ENCODE results near the gene PSMG3. TPM values are rescaled to one million over a fixed set of nuclear protein-coding genes. Genes with fewer than 3 reads are reported as not detected.

The PSMG3 gene
- total RNA-seq, 4 donors from 2014 or later: 33.0 to 67.5 (median 47.7) TPM

DNA sequence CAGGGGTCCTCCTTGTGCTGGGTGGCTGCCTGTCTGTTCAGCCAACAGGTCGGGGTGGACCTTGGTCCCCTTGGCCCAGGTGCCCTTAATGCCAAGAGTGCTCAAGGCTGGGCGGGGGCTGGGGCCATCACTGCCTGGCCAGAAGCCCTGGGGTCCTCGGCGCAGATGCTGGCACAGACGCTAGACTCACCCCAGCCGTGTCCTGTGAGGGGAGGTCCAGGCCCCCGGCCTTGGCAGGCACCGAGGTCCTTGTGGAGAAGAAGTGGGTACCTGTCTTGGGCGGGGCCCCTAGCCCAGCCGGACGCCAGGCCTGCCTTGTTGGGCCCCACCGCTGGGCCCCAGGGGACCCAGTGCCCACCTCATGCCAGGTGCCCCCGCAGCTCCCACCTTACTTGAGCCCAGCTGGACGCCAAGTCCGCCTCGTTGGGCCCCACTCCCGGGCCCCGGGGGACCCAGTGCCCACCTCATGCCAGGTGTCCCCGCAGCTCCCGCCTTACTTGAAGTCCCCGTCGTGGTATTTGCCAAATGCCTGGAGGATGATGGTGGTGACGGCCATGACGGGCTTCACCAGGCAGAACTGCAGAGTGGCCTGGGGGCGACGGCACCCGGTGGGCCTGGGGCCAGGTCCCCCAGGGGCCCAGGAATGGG is 20.4 kb downstream of the PSMG3 start:
- H3K27ac ChIP-seq: no peak overlapping the region
- H3K36me3 ChIP-seq: peaks cover 0 to 41% (median 0%) of the 10 kb centered on the region in 3 donors
- no peak for DNase-seq
- no peak overlapping the region for H3K4me3 ChIP-seq
- H3K9me3 ChIP-seq: no peaks in the 10 kb centered on the region
- H3K27me3 ChIP-seq: no peaks in the 10 kb centered on the region
- no peak for TF ChIP-seq POLR2A (IDR thresholded peaks at IDR 0.05)
- TF ChIP-seq, protein P1, sequence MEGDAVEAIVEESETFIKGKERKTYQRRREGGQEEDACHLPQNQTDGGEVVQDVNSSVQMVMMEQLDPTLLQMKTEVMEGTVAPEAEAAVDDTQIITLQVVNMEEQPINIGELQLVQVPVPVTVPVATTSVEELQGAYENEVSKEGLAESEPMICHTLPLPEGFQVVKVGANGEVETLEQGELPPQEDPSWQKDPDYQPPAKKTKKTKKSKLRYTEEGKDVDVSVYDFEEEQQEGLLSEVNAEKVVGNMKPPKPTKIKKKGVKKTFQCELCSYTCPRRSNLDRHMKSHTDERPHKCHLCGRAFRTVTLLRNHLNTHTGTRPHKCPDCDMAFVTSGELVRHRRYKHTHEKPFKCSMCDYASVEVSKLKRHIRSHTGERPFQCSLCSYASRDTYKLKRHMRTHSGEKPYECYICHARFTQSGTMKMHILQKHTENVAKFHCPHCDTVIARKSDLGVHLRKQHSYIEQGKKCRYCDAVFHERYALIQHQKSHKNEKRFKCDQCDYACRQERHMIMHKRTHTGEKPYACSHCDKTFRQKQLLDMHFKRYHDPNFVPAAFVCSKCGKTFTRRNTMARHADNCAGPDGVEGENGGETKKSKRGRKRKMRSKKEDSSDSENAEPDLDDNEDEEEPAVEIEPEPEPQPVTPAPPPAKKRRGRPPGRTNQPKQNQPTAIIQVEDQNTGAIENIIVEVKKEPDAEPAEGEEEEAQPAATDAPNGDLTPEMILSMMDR (IDR thresholded peaks at IDR 0.05): no peak
- peaks cover 0 to 5% (median 0%) of the 10 kb centered on the region in 4 donors for H3K4me1 ChIP-seq

DNA sequence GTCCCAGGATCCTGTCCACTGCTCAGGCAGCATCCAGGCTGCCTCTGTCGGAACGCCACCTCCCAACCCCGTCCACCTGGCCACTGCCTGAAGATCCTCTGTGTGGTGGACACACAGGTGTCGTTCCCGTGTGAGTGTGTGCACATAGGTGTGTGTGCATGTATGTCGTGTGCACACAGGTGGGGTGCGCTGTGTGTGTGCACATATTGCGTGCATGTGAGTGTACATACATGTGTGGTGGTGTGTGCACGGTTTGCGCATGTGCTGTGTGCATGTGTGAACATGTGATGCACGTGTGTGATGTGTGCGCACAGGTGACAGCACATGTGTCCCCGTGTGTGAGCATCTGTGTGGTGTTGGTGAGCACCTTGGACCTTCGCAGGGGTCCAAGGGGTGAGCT is 20.9 kb downstream of the PSMG3 start:
- Histone ChIP-seq H3K36me3 (peaks cover 0 to 41% (median 0%) of the 10 kb centered on the region in 3 donors), H3K4me1 (peaks cover 0 to 5% (median 0%) of the 10 kb centered on the region in 4 donors), H3K27me3 (no peaks in the 10 kb centered on the region), H3K27ac (no peak overlapping the region), H3K9me3 (no peaks in the 10 kb centered on the region), H3K4me3 (no peak overlapping the region)
- TF ChIP-seq, protein P1 (IDR thresholded peaks at IDR 0.05): no peak
- TF ChIP-seq POLR2A (IDR thresholded peaks at IDR 0.05): no peak
- no peak for DNase-seq

DNA sequence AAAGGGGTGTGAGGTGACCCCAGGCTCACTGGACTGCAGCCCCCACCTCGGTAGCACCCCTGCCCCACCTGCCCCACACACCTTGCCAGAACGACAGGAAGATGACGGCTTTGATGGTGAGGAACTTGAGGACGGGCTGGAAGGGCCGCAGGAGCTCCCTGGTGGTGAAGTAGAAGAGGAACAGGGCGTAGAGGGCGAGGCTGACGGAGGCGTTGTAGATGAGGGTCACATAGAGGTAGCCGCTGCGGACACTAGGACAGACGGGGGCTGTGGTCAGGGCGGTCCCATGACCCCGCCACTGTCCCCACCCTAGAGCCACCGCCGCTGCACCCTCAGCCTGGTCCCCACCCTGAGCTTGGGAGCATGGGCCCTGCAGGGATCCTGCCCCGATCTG is 21.4 kb downstream of the PSMG3 start:
- H3K27ac ChIP-seq: no peak overlapping the region
- peaks cover 0 to 43% (median 0%) of the 10 kb centered on the region in 3 donors for H3K36me3 ChIP-seq
- H3K9me3 ChIP-seq: no peaks in the 10 kb centered on the region
- H3K27me3 ChIP-seq: no peaks in the 10 kb centered on the region
- H3K4me3 ChIP-seq: no peak overlapping the region
- no peak for DNase-seq
- TF ChIP-seq, protein P1 (IDR thresholded peaks at IDR 0.05): no peak
- TF ChIP-seq POLR2A (IDR thresholded peaks at IDR 0.05): no peak
- H3K4me1 ChIP-seq: peaks cover 0 to 5% (median 0%) of the 10 kb centered on the region in 4 donors

DNA sequence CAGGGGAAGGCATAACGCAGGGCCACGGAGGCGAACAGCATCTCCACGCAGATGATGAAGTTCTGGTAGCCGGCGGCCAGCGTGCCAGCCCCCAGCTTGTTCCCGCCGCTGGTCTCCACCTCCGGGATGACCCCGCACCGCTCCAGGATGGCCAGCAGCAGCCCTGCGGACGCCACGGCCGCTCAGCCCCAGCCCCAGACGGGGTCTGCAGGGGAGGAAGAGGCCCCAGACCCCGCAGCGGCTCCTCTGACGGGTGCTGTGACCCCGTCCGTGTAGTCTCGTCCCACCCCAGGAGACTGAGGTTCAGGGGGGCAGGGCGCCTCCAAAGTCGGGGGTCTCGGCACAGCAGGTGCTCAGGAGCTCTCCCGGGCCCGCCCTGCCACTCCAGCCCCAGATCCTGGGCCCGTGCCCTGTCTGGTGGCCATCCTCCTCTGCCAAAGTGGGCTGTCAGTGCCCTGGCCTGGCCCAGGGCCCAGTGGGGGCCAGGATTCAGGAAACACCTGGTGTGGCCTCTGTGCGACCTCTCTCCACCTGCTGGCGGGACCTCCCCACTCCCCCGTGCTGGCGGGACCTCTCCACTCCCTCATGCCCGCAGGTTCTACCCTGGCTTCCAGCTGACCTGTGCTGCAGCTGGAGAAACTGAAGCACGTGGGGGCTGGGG is 21.9 kb downstream of the PSMG3 start:
- Histone ChIP-seq H3K4me1 (peaks cover 0 to 5% (median 0%) of the 10 kb centered on the region in 4 donors), H3K4me3 (no peak overlapping the region), H3K27me3 (no peaks in the 10 kb centered on the region), H3K36me3 (peaks cover 0 to 48% (median 0%) of the 10 kb centered on the region in 3 donors), H3K27ac (no peak overlapping the region), H3K9me3 (no peaks in the 10 kb centered on the region)
- TF ChIP-seq, protein P1 (IDR thresholded peaks at IDR 0.05): no peak
- no peak for TF ChIP-seq POLR2A (IDR thresholded peaks at IDR 0.05)
- no peak for DNase-seq

DNA sequence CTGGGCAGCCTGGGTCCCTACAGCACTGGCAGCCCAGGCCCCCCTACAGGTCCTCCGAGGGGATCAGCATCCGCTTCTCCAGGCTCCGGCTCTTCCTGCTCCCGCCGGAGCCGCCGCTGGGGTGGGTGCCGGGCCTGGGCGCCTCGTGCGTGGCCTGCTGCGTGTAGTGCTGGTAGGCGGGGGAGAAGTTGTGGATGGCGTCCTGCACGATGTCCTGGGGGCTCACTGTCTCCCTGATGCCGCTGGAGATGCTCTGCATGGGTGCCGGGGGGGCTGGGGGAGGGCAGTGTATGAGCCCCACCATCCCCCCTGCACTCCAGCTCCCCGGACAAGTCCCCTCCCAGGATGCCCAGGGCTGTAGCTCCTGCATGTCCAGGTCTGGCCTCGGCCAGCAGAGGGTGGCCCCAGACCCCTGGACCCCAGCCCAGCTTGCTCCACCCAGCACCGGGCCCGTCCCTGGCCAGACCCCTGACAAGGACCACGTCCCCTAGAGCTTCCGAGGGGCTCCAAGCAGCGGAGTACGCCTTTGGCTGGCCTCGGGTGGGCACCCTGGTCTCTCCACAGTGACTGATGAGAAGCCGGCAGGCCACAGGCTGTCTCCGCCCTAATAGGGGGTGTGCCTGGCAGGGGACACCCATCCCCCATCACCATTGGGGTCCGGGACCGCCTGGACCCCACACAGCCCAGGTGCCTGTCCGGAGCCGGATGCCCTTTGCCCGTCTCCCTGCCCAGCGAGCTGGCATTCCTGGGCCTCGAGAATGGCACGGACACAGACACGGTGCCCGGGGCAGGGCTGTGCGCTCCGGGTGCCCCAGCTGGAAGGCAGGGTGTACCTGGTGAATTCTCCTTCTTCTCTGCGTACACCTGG is 22.7 kb downstream of the PSMG3 start:
- TF ChIP-seq POLR2A (IDR thresholded peaks at IDR 0.05): no peak
- TF ChIP-seq, protein P1 (IDR thresholded peaks at IDR 0.05): no peak
- no peak overlapping the region for H3K4me3 ChIP-seq
- peaks cover 0 to 55% (median 0%) of the 10 kb centered on the region in 3 donors for H3K36me3 ChIP-seq
- no peak overlapping the region for H3K27ac ChIP-seq
- DNase-seq: no peak
- H3K27me3 ChIP-seq: no peaks in the 10 kb centered on the region
- H3K4me1 ChIP-seq: peaks cover 0 to 5% (median 0%) of the 10 kb centered on the region in 4 donors
- no peaks in the 10 kb centered on the region for H3K9me3 ChIP-seq

Measured in Peyer's patch (tissue), 4 donors.